Posterior vena cava (tissue), 2 donors: Measurements from ENCODE around the gene MRPS25. TPM values are rescaled to one million over a fixed set of nuclear protein-coding genes. Genes with fewer than 3 reads are reported as not detected.

Source experiments
- DNase-seq: peaks from one replicate; pipeline ENCODE4 v3.0.0-alpha.2; 2020; ENCODE audit warnings: low spot score
- intact Hi-C, 2 donors: fragments of 100-400 bp; cut with DNase I; formaldehyde crosslinking; loops; one replicate each; pipeline versions ENCODE4 v1.14.1 to v1.14.2; 2022 to 2023
- total RNA-seq, 2 donors: library from RNA; stranded (reverse); fragmentation: NEBNext Ultra II Directional; extraction: Animal tissue kit (Norgen Biotek cat#: 25700); gene quantifications; one replicate each; pipeline ENCODE4 v1.2.1, GENCODE V29; 2021
- donor health status: DM: yes; HTN: yes; CAD: no.
- donor health status: DM: yes; HTN: yes; CAD: no.

Gene MRPS25
- total RNA-seq, 2 donors from 2014 or later = 29.7 to 34.4 TPM

DNA sequence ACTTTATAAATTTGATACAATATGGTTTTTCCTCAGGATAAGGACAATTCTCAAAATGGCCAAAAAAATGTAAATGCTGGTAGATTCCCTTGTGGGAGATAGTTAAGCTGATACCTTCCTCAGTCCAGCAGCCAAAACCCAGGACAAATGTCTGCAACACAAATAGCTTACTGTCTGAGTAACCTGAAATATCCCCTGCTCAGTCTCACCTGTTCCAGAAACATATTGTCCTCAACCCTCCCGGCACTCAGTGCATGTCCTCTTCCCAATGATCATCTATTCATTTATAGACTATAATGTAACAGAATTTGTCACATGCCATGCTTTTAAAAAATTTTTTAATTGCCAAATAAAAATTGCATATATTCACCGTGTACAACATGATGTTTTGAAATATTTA, 21.6 kb upstream of the MRPS25 start:
- DNase-seq = no peak
- intact Hi-C loops = no loop called here

- intact Hi-C loops = no loop called here
- no peak for DNase-seq
Observed at GRCh38 chr3:15086263-15086662, 21.1 kb upstream of the MRPS25 start.

DNA sequence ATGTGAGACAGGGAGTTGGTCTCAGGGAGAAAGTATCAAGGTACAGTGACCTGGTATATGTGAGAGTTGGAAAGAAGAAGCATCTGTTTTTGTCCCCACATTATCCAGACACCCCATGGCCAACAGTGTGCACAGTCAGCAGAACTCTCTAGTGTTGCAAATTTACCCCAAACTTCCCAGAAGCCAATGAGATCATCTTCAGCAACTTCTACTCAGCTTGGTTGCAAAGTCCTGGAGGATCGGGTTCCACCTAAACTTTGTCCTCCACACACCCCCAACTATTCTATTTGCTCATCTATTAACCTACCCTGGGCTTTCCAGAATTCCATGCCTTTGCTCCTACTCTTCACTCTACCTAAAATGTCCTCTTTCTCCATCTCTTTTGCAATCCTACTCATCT, 18.1 kb upstream of the MRPS25 start:
- intact Hi-C loops = no loop called here
- DNase-seq = no peak

GRCh38 chr3:15081960-15082664, 17.0 kb upstream of the MRPS25 start:
- no peak for DNase-seq
- intact Hi-C loops = no loop called here

DNA sequence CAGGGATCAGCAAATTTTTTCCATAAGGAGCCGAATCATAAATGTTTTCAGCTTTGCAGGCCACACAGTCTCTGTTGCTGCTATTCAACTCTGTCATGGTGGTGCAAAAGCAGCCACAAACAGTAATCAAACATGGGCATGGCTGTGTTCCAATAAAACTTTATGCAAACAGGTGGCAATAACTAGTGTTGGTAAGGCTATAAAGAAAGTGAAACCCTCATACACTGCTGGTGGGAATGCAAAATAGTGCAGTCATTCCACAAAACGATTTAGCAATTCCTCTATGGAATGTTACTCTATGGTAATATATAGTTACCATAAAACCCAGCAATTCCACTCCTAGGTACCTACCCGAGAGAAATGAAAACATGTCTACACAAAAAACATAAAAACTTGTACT, 14.0 kb upstream of the MRPS25 start:
- DNase-seq = no peak

DNA sequence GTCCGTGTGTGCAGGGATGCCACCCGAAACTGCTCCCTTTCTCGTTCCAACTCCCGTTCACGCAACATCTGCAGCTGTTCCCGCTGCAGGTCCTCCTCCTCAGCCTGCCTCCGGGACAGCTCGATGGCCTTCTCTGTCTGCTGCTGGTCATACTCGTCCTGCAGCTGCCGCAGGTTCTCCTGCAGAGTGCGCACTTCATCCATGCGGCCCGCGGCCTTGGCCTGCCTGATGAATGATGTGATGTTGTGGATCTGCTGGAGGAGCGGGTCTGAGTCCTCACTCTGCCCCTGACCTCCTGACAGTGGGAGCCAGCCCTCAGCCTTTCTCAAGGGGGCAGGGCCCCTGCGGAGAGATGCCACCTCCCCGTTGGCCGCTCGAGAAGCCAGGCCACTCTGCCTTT, 9.4 kb upstream of the MRPS25 start:
- DNase-seq = no peak
- intact Hi-C loops = no loop called here

More for the DNA sequence above, 14.0 kb upstream of the MRPS25 start:
- intact Hi-C loops = no loop called here

DNA sequence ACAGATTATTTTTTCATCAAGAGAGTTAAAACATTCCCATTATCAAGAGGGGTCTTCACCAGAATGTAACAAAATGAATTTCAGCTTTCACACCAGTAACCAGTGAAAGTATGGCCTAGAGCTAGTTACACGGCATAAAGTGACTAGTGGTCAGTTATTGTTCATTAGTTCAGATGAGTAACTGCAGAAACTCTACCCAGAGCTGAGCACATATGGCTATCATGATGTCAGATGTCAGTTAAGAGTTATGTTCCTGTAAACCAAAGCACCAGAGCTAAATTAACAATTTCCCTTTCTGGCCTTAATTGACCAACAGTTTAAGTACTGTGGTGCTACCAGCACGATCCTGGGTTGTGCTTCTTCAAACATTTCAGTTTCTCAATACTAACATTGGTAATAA, 6.6 kb upstream of the MRPS25 start:
- DNase-seq = no peak
- intact Hi-C loops = no loop called here

- DNase-seq = no peak
- intact Hi-C loops = no loop called here
Observed at GRCh38 chr3:15069441-15069840, 4.3 kb upstream of the MRPS25 start.

GRCh38 chr3:15066467-15066866, 1.4 kb upstream of the MRPS25 start:
- intact Hi-C loops = no loop called here
- DNase-seq = no peak

DNA sequence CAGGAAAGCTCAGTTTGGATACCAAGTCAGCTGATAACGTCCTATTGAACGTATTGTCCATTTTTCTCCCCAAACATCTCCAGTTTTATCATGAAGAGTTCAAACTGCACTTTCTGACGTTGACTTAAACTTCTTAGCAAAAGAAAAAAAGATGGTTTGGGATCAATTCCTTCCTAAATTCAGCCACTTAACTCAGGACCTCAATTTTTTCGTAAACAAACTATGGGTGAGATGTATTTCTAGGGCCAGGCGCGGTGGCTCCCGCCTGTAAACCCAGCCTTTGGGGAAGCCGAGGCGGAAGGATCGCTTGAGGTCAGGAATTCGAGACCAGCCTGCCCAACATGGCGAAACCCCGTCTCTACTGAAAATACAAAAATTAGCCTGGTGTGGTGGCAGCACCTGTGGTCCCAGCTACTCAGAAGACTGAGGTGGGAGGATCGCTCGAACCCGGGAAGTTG, 464 bp upstream of the MRPS25 start:
- intact Hi-C loops = no loop called here

GRCh38 chr3:15064299-15064834, 748 bp downstream of the MRPS25 start:
- DNase-seq = no peak
- intact Hi-C loops = no loop called here

More for the DNA sequence above, 464 bp upstream of the MRPS25 start:
- no peak for DNase-seq

DNA sequence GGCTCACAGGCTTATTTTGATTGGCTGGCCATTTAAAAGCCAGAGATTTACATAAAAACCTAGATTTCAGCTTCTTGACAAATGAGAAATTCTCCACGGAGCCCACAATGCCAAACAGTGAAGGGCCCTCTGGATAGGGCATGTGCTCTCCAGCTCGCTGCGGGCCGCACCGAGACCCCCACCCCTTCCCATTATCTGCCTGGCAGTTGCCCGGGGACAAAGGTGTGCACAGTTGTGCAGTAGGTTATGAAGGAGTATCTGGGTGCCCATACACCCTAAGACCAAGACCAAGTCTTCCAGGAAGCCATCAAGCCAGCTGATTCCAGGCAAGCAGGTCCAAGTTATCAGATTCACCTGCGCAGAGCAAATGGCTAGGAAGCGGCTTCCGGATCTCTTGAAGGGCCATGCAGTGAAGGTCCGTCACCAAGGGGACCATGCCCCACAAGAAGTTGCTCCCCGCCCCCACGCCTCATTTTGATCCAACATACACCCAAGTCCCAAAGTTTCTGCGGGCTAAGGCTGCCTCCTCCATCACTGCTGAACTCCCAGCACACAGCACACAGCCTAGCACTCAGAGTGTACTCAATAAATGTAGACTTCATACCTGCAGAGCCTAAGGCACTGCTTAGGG, 1.3 kb downstream of the MRPS25 start:
- intact Hi-C loops = no loop called here
- DNase-seq = no peak

DNA sequence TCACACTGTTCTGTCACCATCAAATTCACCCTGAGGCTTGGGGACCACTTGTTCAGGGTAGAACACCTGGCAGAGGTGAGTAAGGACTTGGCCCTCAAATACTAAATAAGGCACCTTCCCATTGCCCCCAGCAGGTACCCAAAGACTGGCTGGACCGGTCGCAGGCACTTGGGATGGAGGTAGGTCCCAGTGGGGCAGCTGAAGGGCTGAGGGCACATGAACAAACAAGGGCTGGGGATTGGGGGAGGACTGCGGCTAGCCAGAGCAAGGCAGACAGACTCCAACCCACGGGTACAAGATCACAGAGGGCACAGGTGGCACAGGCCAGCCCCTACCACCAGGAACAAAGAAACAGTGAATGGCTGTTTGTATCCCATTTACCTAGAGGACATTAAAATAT, 1.9 kb downstream of the MRPS25 start:
- no peak for DNase-seq
- intact Hi-C loops = no loop called here

- intact Hi-C loops = no loop called here
- DNase-seq = no peak
Observed at GRCh38 chr3:15060029-15060428, 5.1 kb downstream of the MRPS25 start.

GRCh38 chr3:15056676-15057404, 8.3 kb downstream of the MRPS25 start:
- intact Hi-C loops = no loop called here
- DNase-seq = no peak

GRCh38 chr3:15055019-15055557, 10.0 kb downstream of the MRPS25 start:
- no peak for DNase-seq
- intact Hi-C loops = no loop called here

GRCh38 chr3:15053541-15053940, 11.6 kb downstream of the MRPS25 start:
- intact Hi-C loops = no loop called here
- no peak for DNase-seq

DNA sequence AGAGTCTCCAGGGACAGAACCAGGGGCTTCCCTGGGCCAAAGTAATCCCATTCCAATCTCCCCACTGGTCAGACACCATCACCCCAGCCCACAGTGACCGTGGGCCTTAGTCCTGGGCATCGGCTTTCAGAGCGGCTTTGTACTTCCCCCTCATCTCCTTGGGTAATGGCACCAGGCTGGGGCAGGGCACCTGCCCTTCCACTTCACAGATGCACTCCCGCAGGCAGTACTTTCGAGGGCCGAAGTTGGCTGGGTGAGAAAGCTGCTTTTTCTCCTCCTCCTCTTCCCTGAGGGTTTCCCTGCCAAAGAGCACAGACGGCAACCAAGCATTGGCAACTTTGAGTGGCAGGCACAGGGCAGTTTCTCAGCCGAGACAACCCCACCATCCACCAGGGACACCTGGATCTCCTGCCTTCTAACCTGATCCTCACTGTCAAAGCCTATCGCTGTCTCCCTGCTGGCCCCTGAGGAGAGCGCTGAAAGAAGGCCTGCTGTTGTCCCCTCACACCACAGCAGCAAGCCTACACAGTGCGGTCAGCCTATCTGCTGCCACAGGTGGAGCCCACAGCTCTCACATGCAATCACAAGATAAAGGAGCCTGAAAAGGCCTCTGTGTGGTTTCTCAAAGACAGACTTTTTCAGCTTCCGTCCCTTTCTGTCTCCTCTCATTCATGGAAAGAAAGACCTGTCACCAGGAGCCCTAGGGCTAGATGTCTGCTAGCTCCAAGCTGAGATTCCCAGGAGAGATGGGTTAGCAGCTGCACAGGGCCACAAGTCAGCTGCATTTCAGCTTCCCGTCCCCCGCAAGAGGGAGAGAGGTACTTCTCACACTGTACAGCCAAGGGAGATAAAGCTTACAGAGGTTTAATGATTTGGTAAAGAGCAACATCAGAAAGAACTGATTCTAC, 12.5 kb downstream of the MRPS25 start:
- intact Hi-C loops = no loop called here
- no peak for DNase-seq

GRCh38 chr3:15051531-15051930, 13.6 kb downstream of the MRPS25 start:
- no peak for DNase-seq
- intact Hi-C loops = no loop called here
